Neural progenitor cell (in vitro differentiated cells): Measurements from ENCODE around the gene INPP5K. TPM values are rescaled to one million over a fixed set of nuclear protein-coding genes. Genes with fewer than 3 reads are reported as not detected.

Source experiments
- DNase-seq: peaks from one replicate; pipeline ENCODE4 v3.0.0-alpha.2; 2016; ENCODE audit warnings: low spot score
- H2AFZ ChIP-seq: fragments of 200-600 bp; sonication (generic); replicated peaks from 2 replicates; pipeline ENCODE4 v1.6.1; 2016; ENCODE audit warnings: antibody characterized with exemption
- H3F3A ChIP-seq: fragments of 200-600 bp; sonication (generic); 2 replicates; pipeline ENCODE4 v1.6.1; 2016; ENCODE audit warnings: antibody characterized with exemption, low read depth
- H3K27ac ChIP-seq: fragments of 200-600 bp; sonication (generic); 2 replicates; pipeline ENCODE4 v1.5.1; 2016; ENCODE audit warnings: mild to moderate bottlenecking
- H3K27me3 ChIP-seq: fragments of 200-600 bp; sonication (generic); 2 replicates; pipeline ENCODE4 v1.6.1; 2016; ENCODE audit warnings: mild to moderate bottlenecking, moderate library complexity
- H3K36me3 ChIP-seq: fragments of 200-600 bp; sonication (generic); 2 replicates; pipeline ENCODE4 v1.5.1; 2016
- H3K4me1 ChIP-seq: fragments of 200-600 bp; sonication (generic); 2 replicates; pipeline ENCODE4 v1.6.1; 2016; ENCODE audit warnings: mixed run types
- H3K4me2 ChIP-seq: fragments of 200-600 bp; sonication (generic); 2 replicates; pipeline ENCODE4 v1.6.1; 2016
- H3K4me3 ChIP-seq: fragments of 200-600 bp; sonication (generic); 2 replicates; pipeline ENCODE4 v1.5.1; 2016
- H3K79me2 ChIP-seq: fragments of 200-600 bp; sonication (generic); 2 replicates; pipeline ENCODE4 v1.6.1; 2016; ENCODE audit warnings: low read depth
- H3K9ac ChIP-seq: fragments of 200-600 bp; sonication (generic); 2 replicates; pipeline ENCODE4 v1.6.1; 2016
- H3K9me3 ChIP-seq: fragments of 200-600 bp; sonication (generic); 2 replicates; pipeline ENCODE4 v1.5.1; 2016; ENCODE audit warnings: low read depth
- H4K20me1 ChIP-seq: fragments of 200-600 bp; sonication (generic); 2 replicates; pipeline ENCODE4 v1.6.1; 2016; ENCODE audit warnings: low read depth
- H3K27ac Mint-ChIP-seq: 3 replicates; pipeline ENCODE4 v1.8.0; 2021; ENCODE audit warnings: mixed read lengths
- H3K27me3 Mint-ChIP-seq: 2 replicates; pipeline ENCODE4 v1.8.0; 2022; ENCODE audit warnings: low read depth, mild to moderate bottlenecking, inconsistent platforms, moderate library complexity, mixed read lengths; ENCODE audit not compliant: insufficient read depth
- H3K36me3 Mint-ChIP-seq: 3 replicates; pipeline ENCODE4 v1.8.0; 2021; ENCODE audit warnings: mixed read lengths
- H3K4me1 Mint-ChIP-seq: 3 replicates; pipeline ENCODE4 v1.8.0; 2021; ENCODE audit warnings: mixed read lengths
- H3K4me3 Mint-ChIP-seq: 3 replicates; pipeline ENCODE4 v1.8.0; 2021; ENCODE audit warnings: mild to moderate bottlenecking, moderate library complexity, mixed read lengths
- H3K9me3 Mint-ChIP-seq: 3 replicates; pipeline ENCODE4 v1.8.0; 2020; ENCODE audit warnings: mixed read lengths
- EZH2 ChIP-seq: fragments of 200-600 bp; sonication (generic); IDR thresholded peaks from 2 replicates; pipeline ENCODE4 v1.6.1; 2017; ENCODE audit warnings: antibody characterized with exemption, mild to moderate bottlenecking, moderate library complexity
- EZH2phosphoT487 ChIP-seq: fragments of 200-600 bp; sonication (generic); IDR thresholded peaks from 2 replicates; pipeline ENCODE4 v1.6.1; 2017; ENCODE audit warnings: antibody characterized with exemption
- total RNA-seq: library from RNA; depleted of rRNA; stranded (reverse); fragments of >200 nt; gene quantifications from 2 replicates; pipeline ENCODE4 v1.2.3, GENCODE V29; 2015; ENCODE audit warnings: low replicate concordance
- TF ChIP-seq, protein P1 (sequence below): fragments of 200-600 bp; sonication (generic); IDR thresholded peaks from 2 replicates; pipeline ENCODE4 v1.5.1; 2017; ENCODE audit warnings: antibody characterized with exemption, mild to moderate bottlenecking

INPP5K gene
- total RNA-seq, 1 donor from 2014 or later: 11.7 TPM

DNA sequence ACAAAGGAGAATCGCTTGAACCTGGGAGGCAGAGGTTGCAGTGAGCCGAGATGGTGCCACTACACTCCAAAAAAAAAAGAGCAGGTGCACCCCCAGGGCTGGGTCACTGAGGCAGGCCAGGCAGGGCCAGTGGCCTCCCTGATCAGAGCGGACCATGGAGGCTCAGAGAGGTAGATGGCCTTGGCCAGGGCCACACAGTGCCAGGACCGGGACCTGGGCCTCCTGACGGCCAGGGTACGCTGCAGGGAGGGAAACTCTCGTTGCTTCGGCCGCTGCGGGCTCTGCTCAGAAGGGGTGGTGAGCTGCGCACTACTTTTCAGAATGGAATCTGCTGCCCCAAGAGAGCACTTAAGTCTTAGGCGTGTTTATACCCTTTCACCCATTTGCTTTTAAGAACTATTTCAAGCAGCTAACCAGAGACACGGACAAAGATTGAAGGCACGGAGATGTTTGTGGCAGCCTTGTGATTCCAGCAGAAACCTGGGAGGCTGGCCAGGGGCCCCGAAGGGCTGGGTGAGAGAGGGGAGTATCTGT is 41.0 kb downstream of the INPP5K start:
- Mint-ChIP-seq H3K4me3 (no peak overlapping the region), H3K9me3 (no peaks in the 10 kb centered on the region), H3K27me3 (peaks cover 5% of the 10 kb centered on the region), H3K27ac (no peak overlapping the region), H3K4me1 (peaks cover 22% of the 10 kb centered on the region), H3K36me3 (no peaks in the 10 kb centered on the region)
- Histone ChIP-seq H3K4me2 (no peak overlapping the region), H3K4me3 (no peak overlapping the region), H2AFZ (no peak overlapping the region), H4K20me1 (no peaks in the 10 kb centered on the region), H3F3A (no peaks in the 10 kb centered on the region), H3K79me2 (no peaks in the 10 kb centered on the region), H3K9me3 (no peaks in the 10 kb centered on the region), H3K36me3 (no peaks in the 10 kb centered on the region), H3K27me3 (no peaks in the 10 kb centered on the region), H3K27ac (no peak overlapping the region), H3K4me1 (peaks cover 4% of the 10 kb centered on the region), H3K9ac (no peak overlapping the region)
- DNase-seq: no peak
- TF ChIP-seq, protein P1, sequence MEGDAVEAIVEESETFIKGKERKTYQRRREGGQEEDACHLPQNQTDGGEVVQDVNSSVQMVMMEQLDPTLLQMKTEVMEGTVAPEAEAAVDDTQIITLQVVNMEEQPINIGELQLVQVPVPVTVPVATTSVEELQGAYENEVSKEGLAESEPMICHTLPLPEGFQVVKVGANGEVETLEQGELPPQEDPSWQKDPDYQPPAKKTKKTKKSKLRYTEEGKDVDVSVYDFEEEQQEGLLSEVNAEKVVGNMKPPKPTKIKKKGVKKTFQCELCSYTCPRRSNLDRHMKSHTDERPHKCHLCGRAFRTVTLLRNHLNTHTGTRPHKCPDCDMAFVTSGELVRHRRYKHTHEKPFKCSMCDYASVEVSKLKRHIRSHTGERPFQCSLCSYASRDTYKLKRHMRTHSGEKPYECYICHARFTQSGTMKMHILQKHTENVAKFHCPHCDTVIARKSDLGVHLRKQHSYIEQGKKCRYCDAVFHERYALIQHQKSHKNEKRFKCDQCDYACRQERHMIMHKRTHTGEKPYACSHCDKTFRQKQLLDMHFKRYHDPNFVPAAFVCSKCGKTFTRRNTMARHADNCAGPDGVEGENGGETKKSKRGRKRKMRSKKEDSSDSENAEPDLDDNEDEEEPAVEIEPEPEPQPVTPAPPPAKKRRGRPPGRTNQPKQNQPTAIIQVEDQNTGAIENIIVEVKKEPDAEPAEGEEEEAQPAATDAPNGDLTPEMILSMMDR: no peak
- no peak for TF ChIP-seq EZH2phosphoT487
- no peak for TF ChIP-seq EZH2

DNA sequence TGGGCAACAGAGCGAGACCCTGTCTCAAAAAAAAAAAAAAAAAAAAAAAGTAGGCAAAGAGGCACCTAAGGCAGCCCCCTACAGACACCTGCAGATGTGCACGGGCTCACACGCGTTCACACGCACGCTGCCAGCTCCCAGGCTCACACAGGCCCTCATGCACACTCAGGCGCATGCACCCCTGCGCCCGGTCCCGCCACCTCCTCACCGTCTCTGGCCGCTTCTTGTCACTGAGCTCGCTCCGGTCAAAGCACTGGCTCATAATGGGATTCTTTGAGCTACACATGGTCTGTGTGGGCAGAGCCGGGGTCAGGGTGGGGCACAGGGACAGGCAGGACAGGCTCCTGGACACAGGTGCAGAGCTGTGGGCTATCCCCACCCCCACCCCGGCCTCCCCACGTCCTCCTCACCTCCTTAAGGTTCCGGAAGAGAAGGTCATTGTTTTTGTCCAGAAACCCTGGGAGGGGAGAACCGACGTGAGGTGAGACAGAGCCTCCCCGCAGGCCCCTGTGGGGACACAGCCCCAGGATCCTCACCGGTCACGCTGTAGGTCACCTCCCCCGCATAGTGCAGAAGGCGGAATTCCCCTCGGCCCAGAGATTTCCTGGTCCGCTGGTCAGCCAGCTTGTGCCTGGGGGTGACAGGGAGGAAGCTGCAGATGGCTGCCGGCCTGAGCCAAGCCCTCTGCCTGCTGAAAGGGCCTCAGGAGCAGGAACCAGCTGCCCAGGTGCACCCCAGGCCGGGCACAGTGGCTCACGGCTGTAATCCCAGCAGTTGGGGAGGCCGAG is 41.8 kb downstream of the INPP5K start:
- no peaks in the 10 kb centered on the region for H3K9me3 ChIP-seq
- H3K4me3 ChIP-seq: no peak overlapping the region
- no peak overlapping the region for H3K27ac Mint-ChIP-seq
- H3K36me3 ChIP-seq: no peaks in the 10 kb centered on the region
- H3K4me2 ChIP-seq: no peak overlapping the region
- TF ChIP-seq EZH2phosphoT487: no peak
- TF ChIP-seq, protein P1: no peak
- no peak for DNase-seq
- no peaks in the 10 kb centered on the region for H4K20me1 ChIP-seq
- no peak overlapping the region for H3K27ac ChIP-seq
- H3K4me1 ChIP-seq: peaks cover 4% of the 10 kb centered on the region
- H3K4me3 Mint-ChIP-seq: no peak overlapping the region
- H3K9me3 Mint-ChIP-seq: no peaks in the 10 kb centered on the region
- peaks cover under 1% of the 10 kb centered on the region for H3K36me3 Mint-ChIP-seq
- H3K9ac ChIP-seq: no peak overlapping the region
- no peaks in the 10 kb centered on the region for H3K27me3 ChIP-seq
- no peak overlapping the region for H2AFZ ChIP-seq
- H3K4me1 Mint-ChIP-seq: peaks cover 22% of the 10 kb centered on the region
- peaks cover 5% of the 10 kb centered on the region for H3K27me3 Mint-ChIP-seq
- H3F3A ChIP-seq: peaks cover 1% of the 10 kb centered on the region
- H3K79me2 ChIP-seq: no peaks in the 10 kb centered on the region

DNA sequence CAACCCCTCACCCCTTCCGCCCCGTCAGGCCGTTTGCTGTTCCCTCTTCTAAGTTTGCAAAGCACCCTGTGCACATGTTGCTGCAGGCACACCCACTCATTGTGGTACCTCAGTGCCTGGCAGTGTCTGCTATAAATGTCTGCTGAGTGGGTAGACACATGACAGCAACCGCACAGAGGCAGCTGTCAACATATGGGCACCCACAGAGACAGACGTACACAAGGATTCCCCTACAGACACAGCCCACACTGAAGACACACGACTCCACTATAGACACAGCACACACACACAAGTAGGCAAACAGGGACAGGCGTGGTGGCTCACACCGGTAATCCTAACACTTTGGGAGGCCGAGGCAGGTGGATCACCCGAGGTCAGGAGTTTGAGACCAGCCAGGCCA is 42.6 kb downstream of the INPP5K start:
- H3K27ac Mint-ChIP-seq: no peak overlapping the region
- Histone ChIP-seq H3K27ac (no peak overlapping the region), H3K36me3 (no peaks in the 10 kb centered on the region), H3F3A (peaks cover 4% of the 10 kb centered on the region), H3K79me2 (no peaks in the 10 kb centered on the region), H3K4me3 (no peak overlapping the region), H3K4me1 (peaks cover 4% of the 10 kb centered on the region), H4K20me1 (peaks cover 7% of the 10 kb centered on the region), H3K9me3 (no peaks in the 10 kb centered on the region), H3K4me2 (no peak overlapping the region), H3K27me3 (no peaks in the 10 kb centered on the region), H2AFZ (no peak overlapping the region), H3K9ac (no peak overlapping the region)
- TF ChIP-seq EZH2phosphoT487 (no peak), EZH2 (no peak)
- TF ChIP-seq, protein P1: no peak
- DNase-seq: no peak
- peaks cover 8% of the 10 kb centered on the region for H3K27me3 Mint-ChIP-seq
- no peak overlapping the region for H3K4me3 Mint-ChIP-seq
- no peaks in the 10 kb centered on the region for H3K9me3 Mint-ChIP-seq
- H3K4me1 Mint-ChIP-seq: peaks cover 30% of the 10 kb centered on the region
- H3K36me3 Mint-ChIP-seq: peaks cover 7% of the 10 kb centered on the region
